Neural progenitor cell (in vitro differentiated cells): Measurements from ENCODE around the gene EPHB4.

Experiments
- EZH2 ChIP-seq: fragments of 200-600 bp; sonication (generic); IDR thresholded peaks from 2 replicates; pipeline ENCODE4 v1.6.1; 2017; ENCODE audit warnings: antibody characterized with exemption, mild to moderate bottlenecking, moderate library complexity
- EZH2phosphoT487 ChIP-seq: fragments of 200-600 bp; sonication (generic); IDR thresholded peaks from 2 replicates; pipeline ENCODE4 v1.6.1; 2017; ENCODE audit warnings: antibody characterized with exemption
- TF ChIP-seq, protein P1 (sequence below): fragments of 200-600 bp; sonication (generic); IDR thresholded peaks from 2 replicates; pipeline ENCODE4 v1.5.1; 2017; ENCODE audit warnings: antibody characterized with exemption, mild to moderate bottlenecking

- TF ChIP-seq, protein P1, sequence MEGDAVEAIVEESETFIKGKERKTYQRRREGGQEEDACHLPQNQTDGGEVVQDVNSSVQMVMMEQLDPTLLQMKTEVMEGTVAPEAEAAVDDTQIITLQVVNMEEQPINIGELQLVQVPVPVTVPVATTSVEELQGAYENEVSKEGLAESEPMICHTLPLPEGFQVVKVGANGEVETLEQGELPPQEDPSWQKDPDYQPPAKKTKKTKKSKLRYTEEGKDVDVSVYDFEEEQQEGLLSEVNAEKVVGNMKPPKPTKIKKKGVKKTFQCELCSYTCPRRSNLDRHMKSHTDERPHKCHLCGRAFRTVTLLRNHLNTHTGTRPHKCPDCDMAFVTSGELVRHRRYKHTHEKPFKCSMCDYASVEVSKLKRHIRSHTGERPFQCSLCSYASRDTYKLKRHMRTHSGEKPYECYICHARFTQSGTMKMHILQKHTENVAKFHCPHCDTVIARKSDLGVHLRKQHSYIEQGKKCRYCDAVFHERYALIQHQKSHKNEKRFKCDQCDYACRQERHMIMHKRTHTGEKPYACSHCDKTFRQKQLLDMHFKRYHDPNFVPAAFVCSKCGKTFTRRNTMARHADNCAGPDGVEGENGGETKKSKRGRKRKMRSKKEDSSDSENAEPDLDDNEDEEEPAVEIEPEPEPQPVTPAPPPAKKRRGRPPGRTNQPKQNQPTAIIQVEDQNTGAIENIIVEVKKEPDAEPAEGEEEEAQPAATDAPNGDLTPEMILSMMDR, result no peak
- no peak for TF ChIP-seq EZH2
- no peak for TF ChIP-seq EZH2phosphoT487
Measured at GRCh38 chr7:100804681-100805431, 22.5 kb downstream of the EPHB4 start.
